B cell (primary cell): ENCODE results near the gene COL5A1. TPM values are rescaled to one million over a fixed set of nuclear protein-coding genes. Genes with fewer than 3 reads are reported as not detected.

Source experiments
- ATAC-seq: fragments of 200-7000 bp; cut with Tn5 transposase; one replicate; pipeline ENCODE4 v1.10.0; 2021; ENCODE audit warnings: low read depth, mild to moderate bottlenecking, moderate number of reproducible peaks, moderate library complexity
- CTCF ChIA-PET: fragments of 350-600 bp; sonication (Branson Sonifier 250); formaldehyde crosslinking; loops from one replicate; lab custom pipeline; 2021; ENCODE audit warnings: antibody characterized with exemption, inconsistent platforms; lab: Charles Lee
- POLR2A ChIA-PET: fragments of 350-600 bp; sonication (Branson Sonifier 250); formaldehyde crosslinking; loops from one replicate; lab custom pipeline; 2021; ENCODE audit warnings: antibody characterized with exemption; lab: Charles Lee
- DNase-seq: peaks from one replicate; pipeline ENCODE4 v3.0.0; 2013
- H2AFZ ChIP-seq: 2 replicates; pipeline ENCODE4 v1.6.1; 2012; ENCODE audit warnings: mild to moderate bottlenecking, low read depth, low read length; ENCODE audit not compliant: insufficient read depth, poor library complexity, severe bottlenecking
- H3K27ac ChIP-seq, 2 donors: 1 replicate in 1 of 2; 2 replicates in 1 of 2; pipeline ENCODE4 v1.5.1; 2012 to 2013; ENCODE audit warnings: low read length in 2 of 2, mild to moderate bottlenecking in 2 of 2, moderate library complexity in 1 of 2
- H3K27me3 ChIP-seq, 4 experiments: fragments of 200-600 bp in 1 of 4; sonication (generic) in 1 of 4; replicated peaks in 1 of 4; 1 replicate in 2 of 4; 2 replicates in 2 of 4; pipeline versions ENCODE4 v1.6.1 to v1.7.0; 2013 to 2016; ENCODE audit warnings: low read length in 3 of 4, mild to moderate bottlenecking in 2 of 4, mixed read lengths in 1 of 4, moderate library complexity in 1 of 4; ENCODE audit not compliant: insufficient read depth in 4 of 4, control insufficient read depth in 3 of 4; ENCODE audit errors: control extremely low read depth in 1 of 4
- H3K36me3 ChIP-seq, 2 experiments: replicated peaks in 1 of 2; 1 replicate in 1 of 2; 2 replicates in 1 of 2; pipeline versions ENCODE4 v1.6.1 to v1.7.1; 2013; ENCODE audit warnings: low read length in 1 of 2; ENCODE audit not compliant: insufficient read depth in 2 of 2, control insufficient read depth in 1 of 2; ENCODE audit errors: control extremely low read depth in 1 of 2, extremely low read depth in 1 of 2
- H3K4me1 ChIP-seq, 2 donors: fragments of 200-600 bp in 1 of 2; sonication (generic) in 1 of 2; 1 replicate in 1 of 2; 2 replicates in 1 of 2; pipeline versions ENCODE4 v1.5.1 to v1.6.1; 2013 to 2017; ENCODE audit warnings: low read length in 2 of 2; ENCODE audit not compliant: control insufficient read depth in 2 of 2, insufficient read depth in 2 of 2
- H3K4me2 ChIP-seq: replicated peaks from 2 replicates; pipeline ENCODE3; 2012; ENCODE audit warnings: mild to moderate bottlenecking, low read depth, low read length; ENCODE audit not compliant: poor library complexity, severe bottlenecking
- H3K4me3 ChIP-seq, 5 experiments: fragments of 200-600 bp in 1 of 5; sonication (generic) in 1 of 5; 1 replicate in 3 of 5; 2 replicates in 2 of 5; pipeline versions ENCODE4 v1.5.1 to v1.7.0; 2011 to 2016; ENCODE audit warnings: low read length in 4 of 5, mild to moderate bottlenecking in 4 of 5, low read depth in 2 of 5, control low read depth in 1 of 5, moderate library complexity in 1 of 5; ENCODE audit not compliant: insufficient read depth in 1 of 5; ENCODE audit errors: control extremely low read depth in 1 of 5, extremely low read depth in 1 of 5
- H3K79me2 ChIP-seq: fragments of 200-600 bp; sonication (generic); one replicate; pipeline ENCODE4 v1.6.0; 2016; ENCODE audit warnings: low read length; ENCODE audit not compliant: control insufficient read depth, insufficient read depth
- H3K9ac ChIP-seq: fragments of 200-600 bp; sonication (generic); 2 replicates; pipeline ENCODE4 v1.6.1; 2017; ENCODE audit warnings: mild to moderate bottlenecking, low read length, moderate library complexity
- H3K9me3 ChIP-seq, 3 donors: one replicate each; pipeline versions ENCODE4 v1.6.1 to v1.7.1; 2013; ENCODE audit warnings: low read length in 2 of 3; ENCODE audit not compliant: control insufficient read depth in 2 of 3, insufficient read depth in 1 of 3; ENCODE audit errors: control extremely low read depth in 1 of 3
- H4K20me1 ChIP-seq: 2 replicates; pipeline ENCODE4 v1.6.0; 2012; ENCODE audit warnings: mild to moderate bottlenecking, low read length; ENCODE audit not compliant: insufficient read depth, control insufficient read depth, poor library complexity, severe bottlenecking
- H3K27ac Mint-ChIP-seq: one replicate; pipeline ENCODE4 v1.8.0; 2021; ENCODE audit warnings: mixed read lengths
- H3K27me3 Mint-ChIP-seq: one replicate; pipeline ENCODE4 v1.8.0; 2021; ENCODE audit warnings: mixed read lengths
- H3K4me1 Mint-ChIP-seq: one replicate; pipeline ENCODE4 v1.8.0; 2021; ENCODE audit warnings: mixed read lengths
- H3K4me3 Mint-ChIP-seq: one replicate; pipeline ENCODE4 v1.8.0; 2021; ENCODE audit warnings: mixed read lengths
- H3K9me3 Mint-ChIP-seq: one replicate; pipeline ENCODE4 v1.8.0; 2022; ENCODE audit warnings: mixed read lengths; ENCODE audit not compliant: insufficient read depth
- EZH2 ChIP-seq: IDR thresholded peaks from 2 replicates; pipeline ENCODE4 v1.6.1; 2012; ENCODE audit warnings: borderline replicate concordance, low read depth, mild to moderate bottlenecking, moderate library complexity, low read length; ENCODE audit not compliant: insufficient read depth, poor library complexity, severe bottlenecking
- WGBS: methylation state at CpG from one replicate; pipeline ENCODE4 v1.1.5; 2013; ENCODE audit warnings: missing lambda C conversion rate; ENCODE audit not compliant: insufficient coverage; 5-methylcytosine and 5-hydroxymethylcytosine counted together
- intact Hi-C: fragments of 100-400 bp; cut with micrococcal nuclease; formaldehyde crosslinking; loops from one replicate; pipeline ENCODE4 v1.10.0; 2022
- polyA plus RNA-seq: library from polyadenylated mRNA; depleted of rRNA; stranded (reverse); fragments of >200 nt; gene quantifications from 2 replicates; pipeline ENCODE4 v1.2.3, GENCODE V29; 2012
- total RNA-seq, 2 donors: library from RNA; stranded (reverse); fragments of 120-200 nt in 1 of 2; gene quantifications; 1 replicate in 1 of 2; 2 replicates in 1 of 2; pipeline versions ENCODE4 v1.2.3 to v1.2.4, GENCODE V29; 2013 to 2022
- TF ChIP-seq, protein P1 (sequence below): fragments of 200-600 bp; IDR thresholded peaks from one replicate; pipeline ENCODE4 v1.8.0; 2022; ENCODE audit warnings: antibody characterized with exemption, mild to moderate bottlenecking

Gene COL5A1
- total and polyA plus RNA-seq, 2 donors (not counting 1 experiment from before 2014, with no cell fraction given), result 0.06 TPM; not detected in 1

DNA sequence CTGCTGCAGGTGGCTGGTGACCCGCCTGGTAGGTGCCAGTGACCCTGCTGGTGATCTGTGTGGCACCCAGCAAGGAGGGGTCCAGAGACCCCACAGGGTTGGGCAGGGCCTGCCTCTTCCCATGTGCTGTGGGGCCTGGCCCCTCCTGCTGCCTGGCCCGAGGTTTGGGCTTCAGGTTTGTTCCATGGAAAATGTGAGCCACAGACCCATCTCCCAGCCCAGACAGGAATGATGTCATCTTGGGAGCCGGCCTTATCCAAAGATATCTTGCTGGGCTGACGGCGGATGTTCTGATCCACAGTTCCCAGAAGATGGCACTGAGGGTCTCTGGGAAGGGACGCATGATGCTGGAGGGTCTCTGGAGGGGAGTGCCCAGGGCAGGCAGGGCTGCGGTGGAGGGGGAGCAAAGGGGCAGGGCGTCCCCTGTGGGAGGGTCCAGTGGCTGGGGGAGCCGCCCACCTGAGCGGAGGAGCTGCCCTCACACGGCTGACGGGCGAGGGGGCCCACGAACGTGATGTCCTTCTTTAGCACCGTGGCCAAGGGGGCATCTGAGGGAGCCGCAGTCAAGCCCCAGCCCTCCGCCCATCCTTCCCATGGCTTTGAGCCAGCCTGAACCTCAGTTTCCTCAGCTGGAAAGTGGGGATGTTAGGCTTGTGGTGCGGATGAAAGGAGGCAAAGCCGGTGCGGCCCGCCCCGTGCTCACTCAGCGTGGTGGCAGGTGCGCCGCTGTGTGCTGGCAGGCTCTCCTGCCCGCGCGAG, 68.1 kb downstream of the COL5A1 start:
- H2AFZ ChIP-seq, result no peak overlapping the region

DNA sequence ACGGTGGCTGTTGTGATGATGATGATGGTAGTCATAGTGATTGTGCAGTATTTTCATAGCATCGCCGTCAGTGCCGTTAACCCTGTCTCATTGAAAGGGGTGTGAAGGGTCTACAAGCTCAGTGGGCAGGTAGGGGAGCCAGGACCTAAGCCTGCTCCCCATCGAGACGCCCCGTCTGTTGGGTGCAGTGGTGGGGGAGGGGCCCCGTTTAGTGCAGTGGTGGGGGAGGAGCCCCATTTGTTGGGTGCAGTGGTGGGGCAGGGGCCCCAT, 68.6 kb downstream of the COL5A1 start:
- no peaks in the 10 kb centered on the region for H3K4me1 Mint-ChIP-seq
- H3K4me3 Mint-ChIP-seq, result no peak overlapping the region
- peaks cover 2% of the 10 kb centered on the region for H3K9me3 Mint-ChIP-seq
- Histone ChIP-seq H3K27ac (no peak overlapping the region), H3K4me3 (no peak overlapping the region), H3K79me2 (no peaks in the 10 kb centered on the region), H3K27me3 (no peaks in the 10 kb centered on the region), H3K36me3 (no peaks in the 10 kb centered on the region), H3K4me1 (no peaks in the 10 kb centered on the region), H3K4me2 (no peak overlapping the region), H3K9ac (no peak overlapping the region), H3K9me3 (peaks cover 0 to 15% (median 0%) of the 10 kb centered on the region in 3 donors), H4K20me1 (no peaks in the 10 kb centered on the region), H2AFZ (no peak overlapping the region)
- no peak for TF ChIP-seq EZH2
- TF ChIP-seq, protein P1, sequence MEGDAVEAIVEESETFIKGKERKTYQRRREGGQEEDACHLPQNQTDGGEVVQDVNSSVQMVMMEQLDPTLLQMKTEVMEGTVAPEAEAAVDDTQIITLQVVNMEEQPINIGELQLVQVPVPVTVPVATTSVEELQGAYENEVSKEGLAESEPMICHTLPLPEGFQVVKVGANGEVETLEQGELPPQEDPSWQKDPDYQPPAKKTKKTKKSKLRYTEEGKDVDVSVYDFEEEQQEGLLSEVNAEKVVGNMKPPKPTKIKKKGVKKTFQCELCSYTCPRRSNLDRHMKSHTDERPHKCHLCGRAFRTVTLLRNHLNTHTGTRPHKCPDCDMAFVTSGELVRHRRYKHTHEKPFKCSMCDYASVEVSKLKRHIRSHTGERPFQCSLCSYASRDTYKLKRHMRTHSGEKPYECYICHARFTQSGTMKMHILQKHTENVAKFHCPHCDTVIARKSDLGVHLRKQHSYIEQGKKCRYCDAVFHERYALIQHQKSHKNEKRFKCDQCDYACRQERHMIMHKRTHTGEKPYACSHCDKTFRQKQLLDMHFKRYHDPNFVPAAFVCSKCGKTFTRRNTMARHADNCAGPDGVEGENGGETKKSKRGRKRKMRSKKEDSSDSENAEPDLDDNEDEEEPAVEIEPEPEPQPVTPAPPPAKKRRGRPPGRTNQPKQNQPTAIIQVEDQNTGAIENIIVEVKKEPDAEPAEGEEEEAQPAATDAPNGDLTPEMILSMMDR, result no peak
- H3K27ac Mint-ChIP-seq, result no peak overlapping the region
- ChIA-PET CTCF (no interaction called here), POLR2A (no interaction called here)
- WGBS, result 90% methylated on average over 8 of the region's 8 CpGs
- ATAC-seq (no peak), DNase-seq (no peak)
- intact Hi-C loops, result no loop called here
- no peaks in the 10 kb centered on the region for H3K27me3 Mint-ChIP-seq

More for the DNA sequence above, 68.1 kb downstream of the COL5A1 start:
- Mint-ChIP-seq H3K27ac (no peak overlapping the region), H3K4me3 (no peak overlapping the region), H3K9me3 (peaks cover 2% of the 10 kb centered on the region), H3K4me1 (no peaks in the 10 kb centered on the region), H3K27me3 (no peaks in the 10 kb centered on the region)
- Histone ChIP-seq H3K79me2 (no peaks in the 10 kb centered on the region), H3K9me3 (peaks cover 0 to 15% (median 0%) of the 10 kb centered on the region in 3 donors), H3K4me1 (no peaks in the 10 kb centered on the region), H3K4me2 (no peak overlapping the region), H3K9ac (no peak overlapping the region), H3K36me3 (no peaks in the 10 kb centered on the region), H4K20me1 (no peaks in the 10 kb centered on the region), H3K27ac (no peak overlapping the region), H3K27me3 (no peaks in the 10 kb centered on the region), H3K4me3 (no peak overlapping the region)
- ATAC-seq, result no peak
- 95% methylated on average over 28 of the region's 29 CpGs for WGBS
- no peak for DNase-seq
- no peak for TF ChIP-seq EZH2
- TF ChIP-seq, protein P1, result no peak
- intact Hi-C loops, result no loop called here
- ChIA-PET POLR2A (no interaction called here), CTCF (no interaction called here)
